H1 (cell line): ENCODE data around the gene GAS2. TPM values are rescaled to one million over a fixed set of nuclear protein-coding genes. Genes with fewer than 3 reads are reported as not detected.

Source experiments
- CTCF ChIA-PET: fragments of 300-600 bp; sonication (Branson Sonifier 250); formaldehyde crosslinking; loops from one replicate; lab custom pipeline; 2021; ENCODE audit not compliant: partially characterized antibody; lab: Charles Lee
- POLR2A ChIA-PET: fragments of 300-600 bp; sonication (Branson Sonifier 250); formaldehyde crosslinking; loops from one replicate; lab custom pipeline; 2021; ENCODE audit warnings: inconsistent platforms; ENCODE audit not compliant: partially characterized antibody; lab: Charles Lee
- DNase-seq, 2 experiments: peaks; one replicate each; pipeline versions ENCODE4 v3.0.0 to v3.0.0-alpha.2; 2010 to 2022; ENCODE audit warnings: low spot score in 2 of 2, low read depth in 1 of 2, mixed read lengths in 1 of 2
- FAIRE-seq: peaks from 2 replicates; lab custom pipeline; 2011; peaks lifted over from hg19 to GRCh38; lab: Jason Lieb, UNC
- H2AFZ ChIP-seq: 2 replicates; pipeline ENCODE4 v1.8.1; 2012; ENCODE audit warnings: low read length, inconsistent platforms
- H2AK5ac ChIP-seq: 2 replicates; pipeline ENCODE4 v1.6.1; 2013; ENCODE audit warnings: low read depth, low read length
- H2BK120ac ChIP-seq: replicated peaks from 2 replicates; pipeline ENCODE3; 2013; ENCODE audit warnings: low read depth, low read length, inconsistent platforms
- H2BK12ac ChIP-seq: 2 replicates; pipeline ENCODE4 v1.6.1; 2013; ENCODE audit warnings: low read depth, low read length
- H2BK15ac ChIP-seq: 2 replicates; pipeline ENCODE4 v1.6.1; 2013; ENCODE audit warnings: low read length
- H2BK20ac ChIP-seq: 2 replicates; pipeline ENCODE4 v1.6.1; 2013; ENCODE audit warnings: low read length
- H2BK5ac ChIP-seq: 2 replicates; pipeline ENCODE4 v1.6.1; 2013; ENCODE audit warnings: low read depth, low read length
- H3K14ac ChIP-seq: 2 replicates; pipeline ENCODE4 v1.6.1; 2013; ENCODE audit warnings: inconsistent platforms; ENCODE audit not compliant: insufficient read length
- H3K18ac ChIP-seq: 2 replicates; pipeline ENCODE4 v1.6.1; 2013; ENCODE audit warnings: low read length; ENCODE audit errors: extremely low read depth
- H3K23ac ChIP-seq: 2 replicates; pipeline ENCODE4 v1.6.1; 2013; ENCODE audit warnings: inconsistent platforms; ENCODE audit not compliant: insufficient read length
- H3K23me2 ChIP-seq: 2 replicates; pipeline ENCODE4 v1.6.1; 2013; ENCODE audit warnings: low read depth, low read length
- H3K27ac ChIP-seq: 2 replicates; pipeline ENCODE4 v1.6.1; 2011; ENCODE audit warnings: low read depth, low read length, inconsistent platforms
- H3K27me3 ChIP-seq, 4 experiments: replicated peaks in 1 of 4; 1 replicate in 1 of 4; 2 replicates in 3 of 4; pipeline versions ENCODE4 v1.6.1 to v1.8.1; 2011 to 2013; ENCODE audit warnings: low read length in 3 of 4, mild to moderate bottlenecking in 3 of 4, inconsistent platforms in 2 of 4, mixed read lengths in 2 of 4, moderate library complexity in 1 of 4; ENCODE audit not compliant: control insufficient read depth in 3 of 4, insufficient read depth in 3 of 4; ENCODE audit errors: extremely low read depth in 1 of 4
- H3K36me3 ChIP-seq, 4 experiments: 2 replicates each; pipeline versions ENCODE4 v1.6.1 to v1.8.1; 2011 to 2013; ENCODE audit warnings: mild to moderate bottlenecking in 4 of 4, low read length in 3 of 4, moderate library complexity in 2 of 4, control low read depth in 1 of 4, inconsistent platforms in 1 of 4; ENCODE audit not compliant: insufficient read depth in 4 of 4, control insufficient read depth in 2 of 4
- H3K4ac ChIP-seq: replicated peaks from 2 replicates; pipeline ENCODE3; 2013; ENCODE audit warnings: low read length, low read depth, mixed read lengths, inconsistent platforms; ENCODE audit not compliant: insufficient read length
- H3K4me1 ChIP-seq, 4 experiments: replicated peaks in 1 of 4; 1 replicate in 1 of 4; 2 replicates in 3 of 4; pipeline versions ENCODE4 v1.6.1 to v1.8.1; 2011 to 2013; ENCODE audit warnings: low read length in 3 of 4, inconsistent platforms in 2 of 4, mixed read lengths in 1 of 4; ENCODE audit not compliant: insufficient read depth in 4 of 4, control insufficient read depth in 3 of 4
- H3K4me2 ChIP-seq, 2 experiments: 2 replicates each; pipeline versions ENCODE4 v1.6.1 to v1.8.1; 2011 to 2013; ENCODE audit warnings: low read depth in 2 of 2, low read length in 2 of 2, control low read depth in 1 of 2, inconsistent platforms in 1 of 2, mild to moderate bottlenecking in 1 of 2; ENCODE audit not compliant: insufficient read depth in 1 of 2
- H3K4me3 ChIP-seq, 4 experiments: fragments of 200-600, 300-600 bp in 1 of 4; sonication (generic), shearing (Covaris generic), sonication (Bioruptor Twin) in 1 of 4; 2 replicates each; pipeline versions ENCODE4 v1.5.1 to v1.8.1; 2011 to 2016; ENCODE audit warnings: low read length in 4 of 4, low read depth in 3 of 4, control low read depth in 2 of 4, inconsistent platforms in 2 of 4, mild to moderate bottlenecking in 2 of 4, mixed read lengths in 1 of 4, moderate library complexity in 1 of 4; ENCODE audit not compliant: insufficient read depth in 2 of 4; ENCODE audit errors: extremely low read depth in 1 of 4
- H3K56ac ChIP-seq: replicated peaks from 2 replicates; pipeline ENCODE3; 2013; ENCODE audit warnings: low read depth, mild to moderate bottlenecking, mixed read lengths, low read length, inconsistent platforms; ENCODE audit not compliant: insufficient read length
- H3K79me1 ChIP-seq: 2 replicates; pipeline ENCODE4 v1.6.1; 2013; ENCODE audit warnings: low read depth, low read length, control low read depth
- H3K79me2 ChIP-seq, 2 experiments: 2 replicates each; pipeline versions ENCODE4 v1.6.1 to v1.8.1; 2012 to 2013; ENCODE audit warnings: low read length in 2 of 2, mild to moderate bottlenecking in 2 of 2, inconsistent platforms in 1 of 2; ENCODE audit not compliant: insufficient read depth in 2 of 2, control insufficient read depth in 1 of 2
- H3K9ac ChIP-seq, 4 experiments: replicated peaks in 1 of 4; 1 replicate in 1 of 4; 2 replicates in 3 of 4; pipeline versions ENCODE4 v1.6.1 to v1.8.1; 2011 to 2013; ENCODE audit warnings: low read depth in 3 of 4, low read length in 3 of 4, control low read depth in 2 of 4, mild to moderate bottlenecking in 2 of 4, moderate library complexity in 2 of 4, inconsistent platforms in 1 of 4; ENCODE audit errors: extremely low read depth in 1 of 4
- H3K9me3 ChIP-seq, 2 experiments: 2 replicates each; pipeline versions ENCODE4 v1.6.1 to v1.8.1; 2012 to 2013; ENCODE audit warnings: mild to moderate bottlenecking in 2 of 2, moderate library complexity in 2 of 2, control low read depth in 1 of 2, inconsistent platforms in 1 of 2, low read depth in 1 of 2, low read length in 1 of 2, mixed read lengths in 1 of 2; ENCODE audit not compliant: insufficient read depth in 2 of 2
- H4K20me1 ChIP-seq, 2 experiments: replicated peaks in 1 of 2; 2 replicates each; pipeline versions ENCODE3 to v1.8.1; 2011 to 2013; ENCODE audit warnings: inconsistent platforms in 2 of 2, low read length in 2 of 2, mild to moderate bottlenecking in 1 of 2; ENCODE audit not compliant: insufficient read depth in 2 of 2, control insufficient read depth in 1 of 2
- H4K5ac ChIP-seq: 2 replicates; pipeline ENCODE4 v1.6.1; 2013; ENCODE audit warnings: low read length, low read depth, mixed read lengths, inconsistent platforms; ENCODE audit not compliant: insufficient read length
- H4K8ac ChIP-seq: 2 replicates; pipeline ENCODE4 v1.8.0; 2013; ENCODE audit warnings: mild to moderate bottlenecking, moderate library complexity, low read length, inconsistent platforms; ENCODE audit not compliant: insufficient read depth; ENCODE audit errors: extremely low read depth
- H4K91ac ChIP-seq: replicated peaks from 2 replicates; pipeline ENCODE3; 2013; ENCODE audit warnings: low read length, mixed read lengths, inconsistent platforms; ENCODE audit not compliant: insufficient read length
- BACH1 ChIP-seq: IDR thresholded peaks from 2 replicates; pipeline ENCODE4 v1.6.1; 2012; ENCODE audit warnings: low read length, improper control_type of control experiment
- BCL11A ChIP-seq, 2 experiments: IDR thresholded peaks; one replicate each; pipeline ENCODE4 v1.6.1; 2011; ENCODE audit warnings: low read depth in 2 of 2, low read length in 2 of 2, mild to moderate bottlenecking in 2 of 2
- CTBP2 ChIP-seq: IDR thresholded peaks from 2 replicates; pipeline ENCODE4 v1.7.0; 2011; ENCODE audit warnings: borderline replicate concordance, mild to moderate bottlenecking, moderate library complexity, mixed read lengths, low read length; ENCODE audit not compliant: insufficient read depth, insufficient read length
- E2F6 ChIP-seq: IDR thresholded peaks from 2 replicates; pipeline ENCODE4 v1.6.1; 2012; ENCODE audit warnings: inconsistent platforms
- EZH2 ChIP-seq: fragments of 200-600 bp; sonication (generic); IDR thresholded peaks from 2 replicates; pipeline ENCODE4 v1.7.1; 2012; ENCODE audit warnings: low read depth, mild to moderate bottlenecking, moderate library complexity, low read length, inconsistent platforms; ENCODE audit not compliant: severe bottlenecking
- FOSL1 ChIP-seq: IDR thresholded peaks from 2 replicates; pipeline ENCODE4 v1.6.1; 2011; ENCODE audit warnings: mild to moderate bottlenecking, low read depth, low read length, moderate library complexity; ENCODE audit not compliant: insufficient read depth
- GABPA ChIP-seq: IDR thresholded peaks from 2 replicates; pipeline ENCODE4 v1.6.1; 2011; ENCODE audit warnings: mild to moderate bottlenecking, low read length, moderate library complexity, borderline replicate concordance; ENCODE audit not compliant: insufficient read depth
- HDAC2 ChIP-seq, 2 experiments: fragments of 300-600 bp in 1 of 2; sonication (generic) in 1 of 2; IDR thresholded peaks; 2 replicates each; pipeline ENCODE4 v1.6.1; 2011 to 2012; ENCODE audit warnings: low read depth in 2 of 2, low read length in 2 of 2, mild to moderate bottlenecking in 2 of 2, moderate library complexity in 2 of 2, borderline replicate concordance in 1 of 2, inconsistent platforms in 1 of 2
- KDM5A ChIP-seq: fragments of 200-600 bp; IDR thresholded peaks from 2 replicates; pipeline ENCODE4 v1.7.1; 2012; ENCODE audit warnings: mild to moderate bottlenecking, low read length, inconsistent platforms, mixed read lengths
- NANOG ChIP-seq: IDR thresholded peaks from 2 replicates; pipeline ENCODE4 v1.6.1; 2011; ENCODE audit warnings: low read length, low read depth, mild to moderate bottlenecking, inconsistent platforms; ENCODE audit not compliant: insufficient read depth, poor library complexity, severe bottlenecking
- RFX5 ChIP-seq: IDR thresholded peaks from 2 replicates; pipeline ENCODE4 v1.6.1; 2011; ENCODE audit warnings: low read depth, low read length, improper control_type of control experiment, borderline replicate concordance
- SAP30 ChIP-seq: fragments of 300-600 bp; sonication (generic); IDR thresholded peaks from 2 replicates; pipeline ENCODE4 v1.7.1; 2012; ENCODE audit warnings: low read length, moderate library complexity, mild to moderate bottlenecking, inconsistent platforms; ENCODE audit not compliant: insufficient read depth, insufficient replicate concordance
- SRF ChIP-seq: IDR thresholded peaks from 2 replicates; pipeline ENCODE4 v1.6.1; 2011; ENCODE audit warnings: mild to moderate bottlenecking, low read depth, low read length, moderate library complexity
- WGBS, 2 experiments: shearing (Covaris generic) in 1 of 2; methylation state at CpG; one replicate each; pipeline versions ENCODE4 v1.1.6 to v1.1.7; 2013 to 2015; ENCODE audit warnings: low lambda C conversion rate in 2 of 2, mixed read lengths in 2 of 2, inconsistent platforms in 1 of 2, low coverage in 1 of 2, missing lambda C conversion rate in 1 of 2; ENCODE audit not compliant: insufficient replicate concordance in 2 of 2, insufficient coverage in 1 of 2, insufficient read length in 1 of 2; ENCODE audit errors: extremely low coverage in 1 of 2, missing lambda C conversion rate in 1 of 2; 5-methylcytosine and 5-hydroxymethylcytosine counted together
- polyA plus RNA-seq, 7 experiments: library from polyadenylated mRNA; depleted of rRNA in 3 of 7; stranded (reverse) in 5 of 7; unstranded in 2 of 7; fragments of >200 nt in 5 of 7; fragments of 200-250 nt in 2 of 7; gene quantifications; 1 replicate in 5 of 7; 2 replicates in 1 of 7; 4 replicates in 1 of 7; pipeline versions ENCODE4 v1.2.1 to v1.2.3, GENCODE V29; 2011 to 2013; ENCODE audit warnings: missing spikeins in 2 of 7, mixed read lengths in 2 of 7
- total RNA-seq: library from RNA; stranded (reverse); fragmentation: NEBNext Ultra II Directional; extraction: Animal tissue kit (Norgen Biotek cat#: 25700); gene quantifications from 2 replicates; pipeline ENCODE4 v1.2.1, GENCODE V29; 2021

The GAS2 gene
- total and polyA plus RNA-seq, 2 of the 8 experiments (the other 6 are each of a cell fraction or from before 2014, with no cell fraction given): 0.70 to 1.7 TPM

- H3K23ac ChIP-seq: no peak overlapping the region
- H3K4me2 ChIP-seq: no peak overlapping the region
- H3K4ac ChIP-seq: no peak overlapping the region
- H4K8ac ChIP-seq: no peak overlapping the region
- H2BK120ac ChIP-seq: no peak overlapping the region
- H3K9me3 ChIP-seq: peaks cover 3 to 6% of the 10 kb centered on the region in 2 experiments; a peak in 2 of 4 replicates
- FAIRE-seq (no peak), DNase-seq (no peak)
- no peak overlapping the region for H2BK5ac ChIP-seq
- H4K20me1 ChIP-seq: no peaks in the 10 kb centered on the region
- no peak overlapping the region for H3K4me3 ChIP-seq
- no peak overlapping the region for H3K14ac ChIP-seq
- H3K18ac ChIP-seq: no peak overlapping the region
- ChIA-PET CTCF (interaction anchor here (0.9 kb wide), 1 partner anchor 20 kb away, joined by 3 read pairs; no protein-coding TSS in a partner anchor), POLR2A (no interaction called here)
- no peak overlapping the region for H4K5ac ChIP-seq
- no peak overlapping the region for H2AFZ ChIP-seq
- no peak overlapping the region for H2BK12ac ChIP-seq
- no peak overlapping the region for H3K27ac ChIP-seq
- H3K4me1 ChIP-seq: no peaks in the 10 kb centered on the region
- no peak overlapping the region for H2BK15ac ChIP-seq
- no peak overlapping the region for H2AK5ac ChIP-seq
- no peak overlapping the region for H2BK20ac ChIP-seq
- 90% methylated on average over 2 of the region's 2 CpGs; no CpG with 5 or more reads in 1 of the 2 experiments for WGBS, 2 experiments
- H3K56ac ChIP-seq: no peak overlapping the region
- H3K27me3 ChIP-seq: no peaks in the 10 kb centered on the region
- H3K79me1 ChIP-seq: no peaks in the 10 kb centered on the region
- no peaks in the 10 kb centered on the region for H3K79me2 ChIP-seq
- H3K36me3 ChIP-seq: no peaks in the 10 kb centered on the region
- no peak overlapping the region for H3K9ac ChIP-seq
- no peaks in the 10 kb centered on the region; the same call in 1 of the 2 replicates for H3K23me2 ChIP-seq
- no peak overlapping the region for H4K91ac ChIP-seq
- TF ChIP-seq NANOG (no peak), BACH1 (no peak), KDM5A (no peak), RFX5 (no peak), SRF (no peak), E2F6 (no peak), BCL11A (IDR thresholded peaks at IDR 0.05; ENCODE audit: low read depth in 2 of 2, low read length in 2 of 2) (no peak), HDAC2 (IDR thresholded peaks at IDR 0.05; ENCODE audit: borderline replicate concordance in 1 of 2, low read depth in 2 of 2, low read length in 2 of 2) (no peak), GABPA (no peak), FOSL1 (no peak), EZH2 (no peak), SAP30 (no peak), CTBP2 (no peak)
Observed at GRCh38 chr11:22807391-22807790, 141.0 kb downstream of the GAS2 start.
